ENCODE results near the gene RTP2. TPM values are rescaled to one million over a fixed set of nuclear protein-coding genes. Genes with fewer than 3 reads are reported as not detected.
A peak's percentile ranks its signal among the peaks of the same experiment; 100 is the strongest.

The RTP2 gene
- total RNA-seq, 1 experiment from 2014 or later, result not detected

DNA sequence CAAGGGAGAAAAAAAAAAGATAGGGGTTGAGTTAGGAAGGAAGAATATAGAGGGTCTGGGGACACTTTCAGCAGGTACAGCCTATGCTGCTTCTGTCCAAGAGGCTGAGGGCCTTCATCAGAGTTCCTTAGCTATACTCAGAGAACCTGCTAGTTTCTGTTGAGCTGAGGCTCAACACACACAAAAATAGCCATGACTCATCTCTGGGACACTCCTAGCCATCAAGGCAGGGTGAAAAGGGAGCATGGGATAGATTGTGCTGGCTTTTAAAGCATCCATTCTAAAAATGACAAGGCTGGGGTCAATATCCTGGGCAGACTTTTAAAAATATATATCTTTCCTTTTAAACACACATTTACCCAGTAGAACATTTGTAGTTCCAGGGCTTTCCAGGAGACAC is 2.8 kb upstream of the RTP2 start:
- H3K9ac ChIP-seq (ENCODE audit: low read length), result no peak overlapping the region
- H3K9me2 ChIP-seq (ENCODE audit: insufficient read depth), result no peaks in the 10 kb centered on the region
- no peaks in the 10 kb centered on the region for H3K27me3 ChIP-seq (ENCODE audit: insufficient read depth, low read length)
- intact Hi-C loops (cut with micrococcal nuclease), result no loop called here
- no peak overlapping the region for H3K27ac ChIP-seq (ENCODE audit: low read depth, low read length)
- H3K4me1 ChIP-seq (ENCODE audit: control insufficient read depth in 1 of 2, insufficient read depth in 2 of 2, low read length in 2 of 2), result peaks cover 0 to 5% of the 10 kb centered on the region in 2 experiments; a peak in 2 of 4 replicates
- no TSS peak for BruUV-seq (replicated peaks)
- ChIA-PET RAD21 (ENCODE audit: low non-redundant PET in 1 of 2, low total read pairs in 2 of 2, uncharacterized antibody in 2 of 2, unreplicated experiment in 2 of 2) (no interaction called here), CTCF (interaction anchor here (0.9 to 1.6 kb wide), 2 partner anchors 9 to 1762 kb away, joined by 3 to 5 read pairs; no protein-coding TSS in a partner anchor), POLR2A (no interaction called here)
- H3K4me2 ChIP-seq (ENCODE audit: low read length), result peak overlapping the region; percentile 13; the same call in 1 of the 2 replicates
- no peak for TF ChIP-seq YY1 (IDR thresholded peaks at IDR 0.05; ENCODE audit: extremely low read depth, insufficient replicate concordance, low read depth, low read length)
- TF ChIP-seq SIN3A (IDR thresholded peaks at IDR 0.05; ENCODE audit: low read depth), result no peak
- no peak for TF ChIP-seq CEBPB (IDR thresholded peaks at IDR 0.05; ENCODE audit: low read depth)
- TF ChIP-seq EGR1 (IDR thresholded peaks at IDR 0.05; ENCODE audit: low read depth), result no peak
- no peak for TF ChIP-seq ZNF274 (IDR thresholded peaks at IDR 0.05; ENCODE audit: low read depth, low read length)
- TF ChIP-seq FOSL1 (IDR thresholded peaks at IDR 0.05; ENCODE audit: low read depth), result no peak
- TF ChIP-seq TCF7L2 (IDR thresholded peaks at IDR 0.05; ENCODE audit: borderline replicate concordance, extremely low read depth, insufficient read depth, insufficient read length), result no peak
- H3K79me2 ChIP-seq (ENCODE audit: insufficient read depth, low read length), result no peaks in the 10 kb centered on the region
- no peaks in the 10 kb centered on the region for H3K9me3 ChIP-seq (ENCODE audit: control insufficient read depth in 1 of 2, insufficient read depth in 1 of 2, low read depth in 1 of 2, low read length in 2 of 2)
- ATAC-seq (no peak), DNase-seq (ENCODE audit: low read depth, low spot score) (no peak)
- no peak overlapping the region for H3K4me3 ChIP-seq (replicated peaks in 1 of 2; ENCODE audit: low read depth in 1 of 2, low read length in 2 of 2)
- H4K20me1 ChIP-seq (ENCODE audit: insufficient read depth), result no peaks in the 10 kb centered on the region
- H3K36me3 ChIP-seq (ENCODE audit: control insufficient read depth in 1 of 2, insufficient read depth in 2 of 2, low read length in 2 of 2), result no peaks in the 10 kb centered on the region
- H2AFZ ChIP-seq (ENCODE audit: low read depth, low read length, poor library complexity, severe bottlenecking), result no peak overlapping the region

DNA sequence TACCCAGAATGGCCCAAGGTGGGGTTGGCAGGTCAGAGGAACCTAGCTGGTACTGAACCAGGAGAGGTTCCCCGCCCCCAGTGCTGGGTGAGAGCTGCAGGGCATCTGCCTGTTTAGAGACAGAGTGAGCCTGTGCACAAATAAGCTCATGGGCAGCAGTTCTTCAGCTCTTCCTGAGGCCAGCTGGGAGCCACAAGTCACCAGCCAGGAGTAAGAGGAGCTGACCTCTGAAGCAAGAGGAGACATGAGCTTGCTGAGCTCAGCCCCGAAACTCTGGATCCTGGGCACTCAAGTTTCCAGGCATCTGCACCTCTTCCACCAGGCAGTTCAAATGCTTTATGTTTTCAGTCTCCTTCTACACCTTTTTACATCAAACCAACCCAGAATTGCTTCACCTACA is 2.1 kb downstream of the RTP2 start:
- H3K27ac ChIP-seq (ENCODE audit: low read depth, low read length), result no peak overlapping the region
- H3K9me2 ChIP-seq (ENCODE audit: insufficient read depth), result no peaks in the 10 kb centered on the region
- H3K36me3 ChIP-seq (ENCODE audit: control insufficient read depth in 1 of 2, insufficient read depth in 2 of 2, low read length in 2 of 2), result no peaks in the 10 kb centered on the region
- BruUV-seq (replicated peaks), result no TSS peak
- no peaks in the 10 kb centered on the region for H4K20me1 ChIP-seq (ENCODE audit: insufficient read depth)
- H3K9ac ChIP-seq (ENCODE audit: low read length), result no peak overlapping the region
- H3K4me2 ChIP-seq (ENCODE audit: low read length), result no peak overlapping the region
- no peak overlapping the region for H2AFZ ChIP-seq (ENCODE audit: low read depth, low read length, poor library complexity, severe bottlenecking)
- no peaks in the 10 kb centered on the region for H3K79me2 ChIP-seq (ENCODE audit: insufficient read depth, low read length)
- intact Hi-C loops (cut with micrococcal nuclease), result no loop called here
- DNase-seq (ENCODE audit: low read depth, low spot score), result no peak
- ATAC-seq, result no peak
- no peaks in the 10 kb centered on the region for H3K9me3 ChIP-seq (ENCODE audit: control insufficient read depth in 1 of 2, insufficient read depth in 1 of 2, low read depth in 1 of 2, low read length in 2 of 2)
- H3K27me3 ChIP-seq (ENCODE audit: insufficient read depth, low read length), result peaks cover 13% of the 10 kb centered on the region; the same call in 1 of the 2 replicates
- peaks cover 0 to 4% of the 10 kb centered on the region in 2 experiments; a peak in 2 of 4 replicates for H3K4me1 ChIP-seq (ENCODE audit: control insufficient read depth in 1 of 2, insufficient read depth in 2 of 2, low read length in 2 of 2)
- ChIA-PET POLR2A (no interaction called here), CTCF (interaction anchor here (0.7 kb wide), 1 partner anchor 9 kb away, joined by 3 read pairs; no protein-coding TSS in a partner anchor), RAD21 (ENCODE audit: low non-redundant PET in 1 of 2, low total read pairs in 2 of 2, uncharacterized antibody in 2 of 2, unreplicated experiment in 2 of 2) (no interaction called here)
- no peak overlapping the region for H3K4me3 ChIP-seq (replicated peaks in 1 of 2; ENCODE audit: low read depth in 1 of 2, low read length in 2 of 2)
- no peak for TF ChIP-seq CEBPB (IDR thresholded peaks at IDR 0.05; ENCODE audit: low read depth)
- TF ChIP-seq, protein P1, sequence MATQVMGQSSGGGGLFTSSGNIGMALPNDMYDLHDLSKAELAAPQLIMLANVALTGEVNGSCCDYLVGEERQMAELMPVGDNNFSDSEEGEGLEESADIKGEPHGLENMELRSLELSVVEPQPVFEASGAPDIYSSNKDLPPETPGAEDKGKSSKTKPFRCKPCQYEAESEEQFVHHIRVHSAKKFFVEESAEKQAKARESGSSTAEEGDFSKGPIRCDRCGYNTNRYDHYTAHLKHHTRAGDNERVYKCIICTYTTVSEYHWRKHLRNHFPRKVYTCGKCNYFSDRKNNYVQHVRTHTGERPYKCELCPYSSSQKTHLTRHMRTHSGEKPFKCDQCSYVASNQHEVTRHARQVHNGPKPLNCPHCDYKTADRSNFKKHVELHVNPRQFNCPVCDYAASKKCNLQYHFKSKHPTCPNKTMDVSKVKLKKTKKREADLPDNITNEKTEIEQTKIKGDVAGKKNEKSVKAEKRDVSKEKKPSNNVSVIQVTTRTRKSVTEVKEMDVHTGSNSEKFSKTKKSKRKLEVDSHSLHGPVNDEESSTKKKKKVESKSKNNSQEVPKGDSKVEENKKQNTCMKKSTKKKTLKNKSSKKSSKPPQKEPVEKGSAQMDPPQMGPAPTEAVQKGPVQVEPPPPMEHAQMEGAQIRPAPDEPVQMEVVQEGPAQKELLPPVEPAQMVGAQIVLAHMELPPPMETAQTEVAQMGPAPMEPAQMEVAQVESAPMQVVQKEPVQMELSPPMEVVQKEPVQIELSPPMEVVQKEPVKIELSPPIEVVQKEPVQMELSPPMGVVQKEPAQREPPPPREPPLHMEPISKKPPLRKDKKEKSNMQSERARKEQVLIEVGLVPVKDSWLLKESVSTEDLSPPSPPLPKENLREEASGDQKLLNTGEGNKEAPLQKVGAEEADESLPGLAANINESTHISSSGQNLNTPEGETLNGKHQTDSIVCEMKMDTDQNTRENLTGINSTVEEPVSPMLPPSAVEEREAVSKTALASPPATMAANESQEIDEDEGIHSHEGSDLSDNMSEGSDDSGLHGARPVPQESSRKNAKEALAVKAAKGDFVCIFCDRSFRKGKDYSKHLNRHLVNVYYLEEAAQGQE (IDR thresholded peaks at IDR 0.05; ENCODE audit: low read depth), result no peak
- TF ChIP-seq EZH2phosphoT487 (IDR thresholded peaks at IDR 0.05; ENCODE audit: borderline replicate concordance), result no peak
- TF ChIP-seq RAD21 (IDR thresholded peaks at IDR 0.05; ENCODE audit: low read depth), result no peak
- no peak for TF ChIP-seq EZH2 (IDR thresholded peaks at IDR 0.05)
- TF ChIP-seq ELF1 (IDR thresholded peaks at IDR 0.05; ENCODE audit: borderline replicate concordance, low read depth), result no peak
- no peak for TF ChIP-seq EGR1 (IDR thresholded peaks at IDR 0.05; ENCODE audit: low read depth)
- no peak for TF ChIP-seq ZFX (IDR thresholded peaks at IDR 0.05)
- no peak for TF ChIP-seq YY1 (IDR thresholded peaks at IDR 0.05; ENCODE audit: extremely low read depth, insufficient replicate concordance, low read depth, low read length)
- TF ChIP-seq TCF7L2 (IDR thresholded peaks at IDR 0.05; ENCODE audit: borderline replicate concordance, extremely low read depth, insufficient read depth, insufficient read length), result no peak
- TF ChIP-seq SRF (IDR thresholded peaks at IDR 0.05; ENCODE audit: low read depth), result no peak
- no peak for TF ChIP-seq POLR2AphosphoS5 (IDR thresholded peaks at IDR 0.05; ENCODE audit: low read depth, low read length)
- TF ChIP-seq, protein P2, sequence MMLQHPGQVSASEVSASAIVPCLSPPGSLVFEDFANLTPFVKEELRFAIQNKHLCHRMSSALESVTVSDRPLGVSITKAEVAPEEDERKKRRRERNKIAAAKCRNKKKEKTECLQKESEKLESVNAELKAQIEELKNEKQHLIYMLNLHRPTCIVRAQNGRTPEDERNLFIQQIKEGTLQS (IDR thresholded peaks at IDR 0.05), result no peak
- TF ChIP-seq ZNF274 (IDR thresholded peaks at IDR 0.05; ENCODE audit: low read depth, low read length), result no peak
- no peak for TF ChIP-seq FOSL1 (IDR thresholded peaks at IDR 0.05; ENCODE audit: low read depth)
